Endothelial cell of umbilical vein (primary cell): ENCODE data around the gene ANO7. TPM values are rescaled to one million over a fixed set of nuclear protein-coding genes. Genes with fewer than 3 reads are reported as not detected.

ENCODE experiments used
- BruUV-seq: library from RNA; stranded (reverse); fragments of 400-500 nt; replicated peaks from 2 replicates; lab custom pipeline; 2021; lab: Mats Ljungman, UMichigan
- CTCF ChIA-PET: fragments of 300-600, 350-600 bp; sonication (Branson Sonifier 250); formaldehyde crosslinking; loops from one replicate; lab custom pipeline; 2021; ENCODE audit warnings: antibody characterized with exemption, inconsistent platforms; lab: Charles Lee
- POLR2A ChIA-PET: fragments of 300-600, 350-600 bp; sonication (Branson Sonifier 250); formaldehyde crosslinking; loops from one replicate; lab custom pipeline; 2021; ENCODE audit warnings: antibody characterized with exemption, inconsistent platforms; lab: Charles Lee
- DNase-seq: peaks from one replicate; pipeline ENCODE4 v3.0.0-alpha.2; 2011; ENCODE audit warnings: low read depth, low spot score
- FAIRE-seq: peaks from 2 replicates; lab custom pipeline; 2011; peaks lifted over from hg19 to GRCh38; lab: Jason Lieb, UNC
- H2AFZ ChIP-seq: 2 replicates; pipeline ENCODE4 v1.6.0; 2012; ENCODE audit warnings: low read depth, low read length, control low read depth, inconsistent platforms
- H3K27ac ChIP-seq: 2 replicates; pipeline ENCODE4 v1.5.1; 2011; ENCODE audit warnings: low read depth, mild to moderate bottlenecking, control low read depth, low read length, moderate library complexity; ENCODE audit not compliant: insufficient read depth
- H3K27me3 ChIP-seq, 2 experiments: 2 replicates each; pipeline versions ENCODE4 v1.6.0 to v1.6.1; 2011; ENCODE audit warnings: low read length in 2 of 2, mixed read lengths in 1 of 2; ENCODE audit not compliant: control insufficient read depth in 2 of 2, insufficient read depth in 2 of 2
- H3K36me3 ChIP-seq, 2 experiments: 2 replicates in 1 of 2; 3 replicates in 1 of 2; pipeline ENCODE4 v1.5.1; 2011; ENCODE audit warnings: low read length in 2 of 2, mild to moderate bottlenecking in 1 of 2, moderate library complexity in 1 of 2; ENCODE audit not compliant: control insufficient read depth in 2 of 2, insufficient read depth in 2 of 2; ENCODE audit errors: extremely low read depth in 1 of 2
- H3K4me1 ChIP-seq: 3 replicates; pipeline ENCODE4 v1.5.1; 2011; ENCODE audit warnings: mild to moderate bottlenecking, low read length; ENCODE audit not compliant: control insufficient read depth, insufficient read depth; ENCODE audit errors: extremely low read depth
- H3K4me2 ChIP-seq: 2 replicates; pipeline ENCODE4 v1.6.1; 2011; ENCODE audit warnings: low read length, control low read depth, mixed read lengths; ENCODE audit not compliant: insufficient read depth
- H3K4me3 ChIP-seq, 3 experiments: fragments of 200-600 bp in 1 of 3; sonication (generic), shearing (Covaris generic) in 1 of 3; replicated peaks in 1 of 3; 2 replicates each; pipeline ENCODE4 v1.5.1; 2011 to 2016; ENCODE audit warnings: control low read depth in 3 of 3, low read length in 3 of 3, mild to moderate bottlenecking in 2 of 3, inconsistent platforms in 1 of 3, low read depth in 1 of 3, moderate library complexity in 1 of 3; ENCODE audit not compliant: insufficient read depth in 1 of 3
- H3K79me2 ChIP-seq: 2 replicates; pipeline ENCODE4 v1.6.0; 2012; ENCODE audit warnings: low read length, inconsistent platforms; ENCODE audit not compliant: control insufficient read depth, insufficient read depth
- H3K9ac ChIP-seq: replicated peaks from 2 replicates; pipeline ENCODE3; 2011; ENCODE audit warnings: low read length, control low read depth; ENCODE audit not compliant: insufficient read depth; ENCODE audit errors: extremely low read depth
- H3K9me1 ChIP-seq: replicated peaks from 3 replicates; pipeline ENCODE4 v1.6.0; 2011; ENCODE audit warnings: mild to moderate bottlenecking, low read length; ENCODE audit not compliant: control insufficient read depth, insufficient read depth; ENCODE audit errors: extremely low read depth
- H3K9me3 ChIP-seq: replicated peaks from 2 replicates; pipeline ENCODE4 v1.5.1; 2012; ENCODE audit warnings: low read length, inconsistent platforms; ENCODE audit not compliant: control insufficient read depth, insufficient read depth
- H4K20me1 ChIP-seq: replicated peaks from 2 replicates; pipeline ENCODE3; 2011; ENCODE audit warnings: mild to moderate bottlenecking, low read length; ENCODE audit not compliant: control insufficient read depth, insufficient read depth; ENCODE audit errors: extremely low read depth
- CTCF ChIP-seq, 2 donors: IDR thresholded peaks; 1 replicate in 1 of 2; 2 replicates in 1 of 2; pipeline ENCODE4 v1.5.1; 2011; ENCODE audit warnings: low read length in 2 of 2, mild to moderate bottlenecking in 2 of 2, moderate library complexity in 2 of 2, control low read depth in 1 of 2, inconsistent platforms in 1 of 2, low read depth in 1 of 2; ENCODE audit not compliant: insufficient read depth in 1 of 2; ENCODE audit errors: extremely low read depth in 1 of 2
- EZH2 ChIP-seq: IDR thresholded peaks from 2 replicates; pipeline ENCODE4 v1.6.1; 2012; ENCODE audit warnings: borderline replicate concordance, low read depth, mild to moderate bottlenecking, moderate library complexity, low read length, inconsistent platforms; ENCODE audit not compliant: severe bottlenecking
- FOS ChIP-seq: IDR thresholded peaks from 2 replicates; pipeline ENCODE4 v1.6.1; 2011; ENCODE audit warnings: mild to moderate bottlenecking, low read length, moderate library complexity, borderline replicate concordance; ENCODE audit not compliant: insufficient read depth
- GATA2 ChIP-seq: IDR thresholded peaks from 2 replicates; pipeline ENCODE4 v1.7.0; 2011; ENCODE audit warnings: low read depth, mild to moderate bottlenecking, moderate library complexity, mixed read lengths, low read length; ENCODE audit not compliant: insufficient read length, insufficient read depth
- JUN ChIP-seq: IDR thresholded peaks from 2 replicates; pipeline ENCODE4 v1.6.1; 2011; ENCODE audit warnings: borderline replicate concordance, low read depth; ENCODE audit not compliant: insufficient read length, insufficient read depth
- MYC ChIP-seq: IDR thresholded peaks from one replicate; pipeline ENCODE4 v1.6.1; 2011; ENCODE audit warnings: mild to moderate bottlenecking, low read depth, low read length
- POLR2A ChIP-seq: IDR thresholded peaks from 2 replicates; pipeline ENCODE4 v1.6.1; 2012; ENCODE audit warnings: low read depth, mild to moderate bottlenecking, control low read depth, low read length
- POLR2AphosphoS5 ChIP-seq: IDR thresholded peaks from 2 replicates; pipeline ENCODE4 v1.6.1; 2012; ENCODE audit warnings: low read depth, mild to moderate bottlenecking, control low read depth, low read length, moderate library complexity; ENCODE audit not compliant: insufficient read depth
- dilution Hi-C: fragments of 300-500 bp; cut with MboI; formaldehyde crosslinking; loops from one replicate; pipeline ENCODE4 v1.15.0; 2019; ENCODE audit warnings: low sequenced_read_pairs; ENCODE audit not compliant: extremely low pct_ligation_motif_present
- intact Hi-C: fragments of 100-400 bp; cut with micrococcal nuclease; formaldehyde crosslinking; loops from one replicate; pipeline ENCODE4 v1.10.0; 2022
- polyA plus RNA-seq, 4 experiments: library from polyadenylated mRNA; depleted of rRNA in 3 of 4; stranded (reverse) in 3 of 4; unstranded in 1 of 4; fragments of >200 nt; gene quantifications; 2 replicates each; pipeline versions ENCODE4 v1.2.1 to v1.2.3, GENCODE V29; 2011 to 2012; ENCODE audit warnings: missing spikeins in 1 of 4
- total RNA-seq: library from RNA; stranded (reverse); gene quantifications from 2 replicates; pipeline ENCODE4 v1.2.3, GENCODE V29; 2021
- TF ChIP-seq, protein P1 (sequence below): IDR thresholded peaks from 2 replicates; pipeline ENCODE4 v1.6.1; 2011; ENCODE audit not compliant: insufficient read depth, insufficient read length

ANO7 gene
- total and polyA plus RNA-seq, 2 donors (not counting 3 experiments of a cell fraction or from before 2014, with no cell fraction given), result 0.81 to 2.5 TPM

- Histone ChIP-seq H3K9me3 (no peaks in the 10 kb centered on the region), H3K4me3 (no peak overlapping the region), H3K4me2 (no peak overlapping the region), H3K27ac (no peak overlapping the region), H3K9ac (no peak overlapping the region), H3K79me2 (no peaks in the 10 kb centered on the region), H3K36me3 (no peaks in the 10 kb centered on the region), H2AFZ (no peak overlapping the region), H4K20me1 (no peaks in the 10 kb centered on the region), H3K4me1 (peaks cover 5% of the 10 kb centered on the region), H3K27me3 (no peaks in the 10 kb centered on the region), H3K9me1 (no peaks in the 10 kb centered on the region)
- dilution Hi-C loops (no loop called here), intact Hi-C loops (loop anchor here (5.0 to 10.0 kb wide), 2 partner anchors 221 to 648 kb away; partner anchors contain the start of genes RNPEPL1 and SNED1)
- BruUV-seq, result no TSS peak
- POLR2A ChIA-PET, result no interaction called here
- DNase-seq (no peak), FAIRE-seq (no peak)
- TF ChIP-seq POLR2AphosphoS5, result no peak
- TF ChIP-seq, protein P1, sequence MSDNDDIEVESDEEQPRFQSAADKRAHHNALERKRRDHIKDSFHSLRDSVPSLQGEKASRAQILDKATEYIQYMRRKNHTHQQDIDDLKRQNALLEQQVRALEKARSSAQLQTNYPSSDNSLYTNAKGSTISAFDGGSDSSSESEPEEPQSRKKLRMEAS, result no peak
- CTCF ChIA-PET, result interaction anchor here (1.1 to 1.3 kb wide), 2 partner anchors 8 to 137 kb away, joined by 3 to 4 read pairs; no protein-coding TSS in a partner anchor
These were observed 26.9 kb downstream of the ANO7 start for GRCh38 chr2:241215421-241215820.

DNA sequence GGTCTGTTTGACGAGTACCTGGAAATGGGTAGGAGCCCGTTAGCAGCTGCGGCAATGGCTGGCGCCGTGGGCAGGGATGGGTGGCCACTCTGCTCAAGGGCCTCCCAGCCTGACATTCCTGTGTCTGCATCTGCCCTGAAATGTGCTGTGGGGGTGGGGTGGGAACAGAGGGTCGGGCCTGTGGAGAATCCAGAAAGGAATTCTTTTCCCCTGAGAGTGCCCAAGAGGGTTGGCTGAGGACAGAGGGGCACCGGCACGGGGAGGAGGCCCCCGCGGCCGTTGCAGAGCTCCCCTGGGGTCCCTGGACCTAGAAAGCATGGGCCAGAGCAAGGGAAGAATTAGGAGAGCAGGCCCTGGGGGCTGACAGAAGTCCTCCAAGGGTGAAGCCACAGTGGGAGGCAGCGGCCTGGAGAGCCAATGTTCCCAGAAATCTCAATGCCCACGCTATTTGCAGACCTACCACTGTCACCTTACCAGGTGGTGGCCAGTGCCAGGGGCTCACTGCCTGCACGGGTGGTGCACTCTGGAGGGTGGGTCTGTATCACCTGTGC lies 27.8 kb downstream of the ANO7 start:
- Histone ChIP-seq H3K4me1 (peaks cover 5% of the 10 kb centered on the region), H3K79me2 (no peaks in the 10 kb centered on the region), H3K4me3 (no peak overlapping the region), H3K27me3 (no peaks in the 10 kb centered on the region), H2AFZ (no peak overlapping the region), H3K9me1 (no peaks in the 10 kb centered on the region), H4K20me1 (no peaks in the 10 kb centered on the region), H3K9ac (no peak overlapping the region), H3K9me3 (no peaks in the 10 kb centered on the region), H3K27ac (no peak overlapping the region), H3K36me3 (no peaks in the 10 kb centered on the region), H3K4me2 (no peak overlapping the region)
- TF ChIP-seq EZH2 (no peak), CTCF (IDR thresholded peaks at IDR 0.05; ENCODE audit: extremely low read depth in 1 of 2, insufficient read depth in 1 of 2, low read depth in 1 of 2, low read length in 2 of 2) (no peak), POLR2AphosphoS5 (no peak), GATA2 (no peak), JUN (no peak), POLR2A (no peak), FOS (no peak), MYC (no peak)
- TF ChIP-seq, protein P1, result no peak
- BruUV-seq, result no TSS peak
- CTCF ChIA-PET, result interaction anchor here (1.3 to 1.7 kb wide), 5 partner anchors 9 to 365 kb away, joined by 3 to 7 read pairs (median 4); no protein-coding TSS in a partner anchor
- FAIRE-seq, result no peak
- dilution Hi-C loops, result no loop called here
- POLR2A ChIA-PET, result no interaction called here
- DNase-seq, result no peak
- intact Hi-C loops, result loop anchor here (2.0 to 10.0 kb wide), 3 partner anchors 221 to 649 kb away; partner anchors contain the start of genes RNPEPL1 and SNED1
